ENCODE measurements around the gene TMEM208.
A peak's percentile ranks its signal among the peaks of the same experiment; 100 is the strongest.

Gene TMEM208

DNA sequence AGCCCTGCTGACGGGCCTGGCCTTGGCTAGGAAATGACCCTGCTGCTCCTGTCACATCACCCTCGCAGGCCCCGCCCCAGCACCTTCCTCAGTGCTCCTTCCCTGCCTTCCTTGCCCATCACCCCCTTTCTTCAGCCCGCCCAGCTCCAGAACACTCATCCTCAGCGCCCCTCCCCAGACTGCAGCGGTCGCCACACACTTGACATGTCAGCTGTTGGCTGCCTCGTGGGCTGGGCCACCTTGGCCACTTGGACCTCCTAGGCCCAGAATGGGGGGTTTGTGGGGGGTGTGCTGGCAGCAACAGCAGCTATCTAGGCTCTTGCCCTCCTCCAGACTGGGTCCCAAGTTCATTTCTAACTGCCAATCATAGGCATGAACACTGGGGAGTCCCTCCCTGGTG lies 17.4 kb upstream of the TMEM208 start:
- no peak for DNase-seq (ENCODE audit: low spot score)

DNA sequence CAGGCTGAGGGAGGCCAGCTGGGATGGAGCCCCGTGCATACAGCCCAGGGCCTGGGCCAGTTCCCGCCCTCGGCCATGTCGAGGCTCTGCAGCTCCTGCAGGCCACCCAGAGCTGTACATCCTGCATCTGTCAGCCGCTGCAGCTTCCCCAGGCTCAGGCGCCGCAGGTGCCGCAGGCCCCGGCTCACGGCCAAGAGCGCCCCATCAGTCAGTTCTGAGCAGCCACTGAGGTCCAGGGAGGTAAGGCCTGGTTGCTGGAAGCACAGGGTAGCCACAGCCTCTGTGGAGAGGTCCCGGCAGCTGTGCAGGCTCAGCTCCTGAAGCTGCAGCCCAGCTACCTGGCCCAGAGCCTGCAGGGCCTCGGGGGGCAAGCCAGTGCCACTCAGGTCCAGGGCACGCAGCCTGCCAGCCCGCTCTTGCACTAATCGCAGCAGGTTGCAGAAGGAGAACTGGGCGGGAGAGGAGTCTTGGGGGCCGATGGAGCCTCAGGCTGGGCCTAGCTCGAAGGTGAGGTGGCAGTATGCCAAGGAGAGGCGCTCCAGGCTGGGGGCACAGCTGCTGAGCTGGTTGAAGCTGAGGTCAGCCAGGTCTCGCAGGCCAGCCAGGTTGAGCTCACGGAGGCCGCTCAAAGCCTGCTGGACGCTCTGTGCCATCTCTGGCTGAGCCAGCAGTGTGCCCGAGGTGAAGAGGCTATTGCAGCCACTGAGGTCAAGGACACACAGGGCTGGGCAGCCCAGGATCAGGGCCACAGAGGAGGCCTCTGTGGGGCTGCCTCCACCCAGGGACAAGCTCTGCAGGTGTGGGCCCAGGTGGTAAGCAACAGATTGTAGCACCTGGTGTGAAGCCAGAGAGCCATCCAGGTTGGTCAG lies 16.6 kb upstream of the TMEM208 start:
- DNase-seq (ENCODE audit: low spot score) = no peak

DNA sequence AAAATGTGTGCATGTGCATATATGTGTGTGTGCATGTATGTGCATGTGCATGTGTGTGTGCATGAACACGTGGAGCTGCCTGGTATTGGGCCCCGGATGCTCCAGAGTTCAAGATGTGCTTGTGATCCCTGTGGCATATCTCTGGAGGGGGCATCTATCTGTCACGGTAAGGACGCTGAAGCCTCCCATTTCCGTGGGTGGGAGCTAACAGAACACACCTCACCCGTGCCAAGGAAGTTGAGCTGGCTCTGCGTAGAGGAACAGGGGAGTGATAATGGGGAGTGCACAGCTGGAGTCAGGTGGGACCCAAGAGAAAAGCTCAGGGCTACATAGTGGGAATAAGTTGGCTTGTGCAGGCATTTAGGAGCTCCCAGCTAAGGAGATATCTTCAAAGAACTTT lies 15.3 kb upstream of the TMEM208 start:
- DNase-seq (ENCODE audit: low spot score) = no peak

DNA sequence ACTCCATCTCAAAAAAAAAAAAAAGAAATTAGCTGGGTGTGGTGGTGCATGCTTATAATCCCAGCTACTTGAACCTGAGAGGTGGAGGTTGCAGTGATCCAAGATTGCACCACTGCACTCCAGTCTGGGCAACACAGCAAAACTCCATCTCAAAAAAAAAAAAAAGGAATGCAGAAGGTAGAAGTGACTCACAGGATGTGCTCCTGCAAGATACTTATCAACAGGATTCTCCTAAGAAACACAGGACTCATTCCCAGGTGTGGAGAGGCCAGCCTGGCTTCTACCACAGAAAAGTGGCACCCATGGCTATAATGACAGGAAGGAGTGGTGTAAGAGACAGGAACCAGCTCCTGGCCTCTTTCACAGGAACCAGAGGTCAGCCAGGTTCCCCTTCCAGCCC lies 14.2 kb upstream of the TMEM208 start:
- DNase-seq (ENCODE audit: low spot score) = no peak

DNA sequence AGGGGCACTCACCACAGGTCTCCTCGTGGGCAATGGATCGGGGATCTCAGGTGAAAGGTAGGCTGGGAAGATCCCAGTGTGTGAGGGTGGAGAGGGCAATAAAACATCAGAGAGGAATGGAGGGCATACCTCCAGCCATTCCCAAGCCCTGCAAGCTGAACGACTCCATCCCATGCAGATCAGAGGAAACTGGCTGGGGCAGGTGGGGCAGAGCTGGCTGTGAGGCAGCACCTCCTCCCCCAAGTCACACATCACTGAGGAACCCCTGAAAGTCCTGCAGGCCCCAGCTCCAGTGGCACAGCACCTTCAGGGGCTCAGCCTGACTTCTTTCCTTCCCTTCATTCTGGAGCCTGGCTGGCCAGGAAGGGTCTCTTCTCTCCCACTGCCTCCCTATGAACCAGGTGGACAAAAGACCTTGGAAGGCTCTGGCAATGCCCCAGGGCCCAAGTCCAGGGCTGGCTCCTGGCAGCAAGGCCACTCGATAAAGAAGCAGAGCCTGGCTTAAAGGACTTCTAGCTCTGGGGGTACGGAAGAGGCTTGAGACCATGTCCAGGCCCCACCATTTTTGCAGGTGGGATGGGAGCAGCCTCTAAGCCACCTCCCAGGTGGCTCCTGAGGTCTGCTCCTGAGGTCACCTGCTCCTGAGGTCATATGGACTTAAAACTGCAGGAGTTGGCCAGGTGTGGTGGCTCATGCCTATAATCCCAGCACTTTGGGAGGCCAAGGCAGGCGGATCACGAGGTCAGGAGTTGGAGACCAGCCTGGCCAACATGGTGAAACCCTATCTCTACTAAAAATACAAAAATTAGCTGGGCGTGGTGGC lies 13.5 kb upstream of the TMEM208 start:
- DNase-seq (ENCODE audit: low spot score) = no peak

DNA sequence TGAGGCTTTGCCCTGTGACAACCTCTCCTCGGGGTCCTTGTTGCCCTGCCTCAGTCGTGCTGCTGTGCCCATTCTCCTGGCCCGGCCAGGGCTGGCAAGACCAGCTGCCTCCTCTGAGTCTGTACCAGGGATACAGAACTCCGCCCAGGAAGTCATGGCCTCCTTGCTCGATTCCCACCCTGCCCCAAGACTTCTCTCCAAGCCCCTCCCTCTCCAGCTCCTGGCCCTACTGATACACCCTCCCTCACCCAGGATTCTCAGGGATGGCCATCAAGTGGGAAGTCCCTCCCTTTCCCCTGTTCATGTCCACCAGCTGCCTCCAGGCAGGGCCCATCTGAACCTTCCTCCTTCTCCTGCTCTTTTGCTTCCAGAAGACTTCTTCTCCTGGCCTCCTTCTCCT lies 11.2 kb upstream of the TMEM208 start:
- no peak for DNase-seq (ENCODE audit: low spot score)

DNA sequence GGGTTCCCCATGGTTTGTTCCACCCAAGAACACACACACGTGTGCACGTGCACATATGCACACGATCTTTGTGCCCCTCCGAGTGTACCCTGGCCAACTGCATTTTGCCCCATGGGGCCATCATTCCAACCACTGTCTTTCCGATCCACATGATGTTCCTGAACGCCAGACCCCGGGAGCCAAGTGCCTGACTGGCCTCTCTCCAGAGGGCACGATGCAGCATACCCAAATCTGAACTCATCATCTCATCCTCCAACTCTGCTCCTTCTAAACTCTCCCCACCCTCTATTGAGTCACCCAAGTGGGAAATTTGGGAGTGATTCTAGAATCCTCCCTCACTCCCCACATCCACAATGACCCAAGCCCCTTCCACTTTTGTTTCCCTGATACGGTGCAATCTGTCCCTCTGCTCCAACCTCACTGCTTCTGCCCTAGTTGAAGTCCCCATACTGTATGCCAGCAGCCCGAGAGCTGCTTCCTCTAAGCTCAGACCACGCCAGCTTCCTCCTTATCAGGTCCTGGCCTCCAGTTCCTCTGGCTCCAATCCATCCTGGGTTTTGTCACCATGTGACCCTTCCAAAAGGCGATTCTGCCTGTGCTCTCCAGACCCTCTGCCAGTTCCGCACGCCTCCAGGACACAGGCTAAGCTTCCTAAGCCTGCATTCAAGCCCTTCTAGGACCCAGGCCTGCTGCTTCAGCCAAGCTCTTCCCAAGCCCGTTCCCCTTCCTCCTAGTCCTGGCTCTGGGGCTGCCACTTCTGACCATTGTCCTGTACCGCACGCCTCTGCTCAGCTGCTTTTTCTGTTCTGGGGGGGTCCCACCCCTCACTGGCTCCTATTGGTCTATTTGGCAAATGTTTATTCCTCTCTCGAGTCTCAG lies 10.1 kb upstream of the TMEM208 start:
- DNase-seq (ENCODE audit: low spot score) = no peak

DNA sequence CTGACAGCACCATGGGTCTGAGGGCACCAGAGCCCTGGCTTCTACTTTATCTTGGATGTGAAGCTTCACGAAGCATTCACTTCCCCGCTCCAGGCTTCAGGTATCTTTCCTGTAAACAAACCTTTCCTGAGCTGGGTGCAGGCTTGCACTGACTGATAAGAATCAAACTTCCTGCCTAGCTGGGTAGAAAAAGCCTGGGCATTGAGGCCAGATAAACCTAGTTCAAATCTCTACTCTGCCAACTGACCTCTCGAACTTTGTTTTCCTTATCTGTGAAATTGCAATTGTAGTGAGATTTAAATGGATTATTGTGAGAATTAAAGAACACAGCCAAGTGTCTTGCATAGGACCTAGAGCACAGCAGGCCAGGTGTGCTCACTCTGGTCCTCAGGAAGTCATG lies 2.9 kb upstream of the TMEM208 start:
- DNase-seq (ENCODE audit: low spot score) = no peak

DNA sequence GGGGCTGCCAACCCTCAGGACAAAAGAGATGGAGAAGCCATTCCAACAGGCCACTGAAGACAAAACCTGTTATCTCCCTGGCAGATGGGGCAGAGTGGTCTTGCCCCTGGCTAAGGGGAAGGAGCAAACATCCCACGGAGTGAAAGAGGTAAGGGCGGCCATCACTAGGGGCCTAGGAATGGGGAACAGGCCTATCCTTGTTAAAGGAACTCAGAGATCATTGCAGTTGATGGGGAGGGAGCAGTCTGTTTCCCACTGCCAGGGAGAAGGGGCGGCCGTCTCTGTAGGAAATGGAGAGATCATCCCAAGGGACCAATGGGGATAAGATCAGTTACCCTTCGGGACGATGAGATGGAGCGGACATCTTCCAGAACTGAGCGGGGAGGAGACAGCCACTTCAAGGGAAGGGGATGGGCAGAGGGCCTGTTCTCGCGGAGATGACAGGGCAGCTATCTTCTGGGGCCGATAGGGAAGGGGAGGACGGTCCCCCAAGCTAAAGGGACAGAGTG lies 581 bp upstream of the TMEM208 start:
- DNase-seq (ENCODE audit: low spot score) = no peak

DNA sequence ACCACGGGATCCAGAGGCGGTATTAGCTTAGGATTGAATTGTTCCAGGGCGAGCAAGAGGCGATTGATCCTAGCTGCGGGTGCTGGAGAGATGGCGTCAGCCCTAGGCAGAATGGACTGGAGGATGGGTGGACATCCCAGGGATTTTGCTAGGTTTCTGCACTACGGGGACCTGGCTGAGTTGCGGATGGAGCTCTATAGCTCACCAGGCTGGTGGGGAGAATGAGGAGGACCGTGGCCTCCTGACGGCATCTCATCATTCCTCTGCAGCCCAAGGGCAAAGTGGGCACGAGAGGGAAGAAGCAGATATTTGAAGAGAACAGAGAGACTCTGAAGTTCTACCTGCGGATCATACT lies 614 bp downstream of the TMEM208 start:
- DNase-seq (ENCODE audit: low spot score) = no peak

DNA sequence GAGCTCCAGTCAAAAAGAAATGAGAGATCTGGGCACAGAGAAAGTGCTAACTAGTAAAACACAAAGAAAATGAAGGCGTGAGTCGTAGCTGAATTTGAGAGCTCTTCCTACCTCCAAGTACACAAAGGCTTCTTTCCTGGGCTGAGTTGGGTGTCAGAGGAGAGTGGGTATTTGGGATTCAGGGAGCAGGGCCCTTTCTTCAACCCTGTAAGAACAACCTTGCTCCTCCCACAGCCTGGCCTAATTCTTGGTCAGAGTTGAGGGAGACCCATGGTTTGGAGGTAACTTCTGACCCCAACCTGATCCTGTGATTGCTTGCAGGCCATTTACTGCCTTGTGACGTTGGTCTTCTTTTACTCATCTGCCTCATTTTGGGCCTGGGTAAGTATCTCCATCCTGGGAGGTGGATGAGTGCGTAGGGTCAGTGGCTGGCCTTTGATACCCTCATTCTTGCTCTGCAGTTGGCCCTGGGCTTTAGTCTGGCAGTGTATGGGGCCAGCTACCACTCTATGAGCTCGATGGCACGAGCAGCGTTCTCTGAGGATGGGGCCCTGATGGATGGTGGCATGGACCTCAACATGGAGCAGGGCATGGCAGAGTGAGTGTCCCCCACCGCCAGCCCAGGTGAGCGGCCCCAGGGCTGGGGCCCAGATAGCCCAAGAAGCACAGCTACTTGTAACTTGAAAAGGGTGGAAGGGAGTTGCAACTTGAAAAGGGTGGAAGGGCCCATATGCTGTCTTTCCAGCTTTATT lies 1.3 kb downstream of the TMEM208 start:
- DNase-seq (ENCODE audit: low spot score) = no peak

DNA sequence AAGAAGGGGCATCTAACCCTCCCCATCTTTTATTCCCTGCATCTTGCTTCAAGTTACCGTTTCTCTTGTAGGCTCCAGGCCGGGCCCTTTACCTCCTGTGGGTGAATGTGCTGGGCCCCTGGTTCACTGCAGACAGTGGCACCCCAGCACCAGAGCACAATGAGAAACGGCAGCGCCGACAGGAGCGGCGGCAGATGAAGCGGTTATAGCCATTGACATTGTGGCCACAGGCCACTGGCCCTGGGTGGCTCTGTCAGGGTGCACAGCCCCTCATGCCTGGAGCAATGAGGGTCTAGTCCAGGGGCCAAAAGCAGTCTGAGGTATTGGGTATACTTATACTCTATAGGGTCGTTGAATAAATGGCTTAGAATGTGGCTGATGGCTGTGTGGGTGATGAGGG lies 2.0 kb downstream of the TMEM208 start:
- DNase-seq (ENCODE audit: low spot score) = no peak

DNA sequence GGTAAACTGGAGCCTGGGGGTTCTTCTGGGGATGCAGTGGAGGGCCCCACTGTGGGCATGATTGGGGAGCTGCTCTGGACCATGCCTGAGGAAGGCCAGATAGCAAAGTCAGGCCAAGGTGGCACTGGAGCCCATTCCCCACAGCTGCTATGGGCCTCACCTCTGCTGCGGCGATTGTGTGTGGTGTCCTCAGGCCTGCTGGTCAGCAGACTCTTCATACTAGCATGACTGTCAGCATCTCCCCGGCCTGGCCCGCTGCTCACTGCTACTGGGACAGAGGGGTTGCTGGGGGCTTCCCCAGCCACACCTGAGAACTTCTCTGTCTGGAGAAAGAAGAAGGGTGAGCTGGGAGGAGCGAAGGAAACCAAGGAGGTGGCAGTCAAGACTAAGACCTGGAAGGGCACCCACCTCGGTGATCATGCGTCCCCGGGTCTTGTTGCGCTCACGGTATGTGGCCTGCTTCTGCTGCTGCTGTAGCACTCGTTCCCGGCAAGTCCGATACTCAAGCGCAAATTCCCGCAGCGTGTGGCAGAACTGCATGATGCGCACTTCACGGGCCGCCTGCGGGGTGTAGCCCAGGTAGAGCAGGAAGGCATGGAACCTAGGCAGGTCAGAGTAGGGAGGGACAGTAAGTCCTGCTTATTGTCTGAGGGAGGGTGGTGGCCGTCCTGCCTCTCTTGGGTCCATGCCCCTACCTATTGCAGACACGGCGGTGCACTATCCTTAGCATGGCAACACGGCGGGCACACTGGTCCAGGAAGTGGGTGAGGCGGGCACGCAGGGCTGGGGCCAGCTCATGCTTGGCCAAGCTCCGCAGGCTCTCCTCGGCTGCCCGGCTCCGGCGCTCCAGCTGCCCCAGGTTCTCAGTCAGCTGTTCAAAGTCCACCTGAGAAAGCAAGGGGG lies 3.2 kb downstream of the TMEM208 start:
- DNase-seq (ENCODE audit: low spot score) = peak; percentile 62

DNA sequence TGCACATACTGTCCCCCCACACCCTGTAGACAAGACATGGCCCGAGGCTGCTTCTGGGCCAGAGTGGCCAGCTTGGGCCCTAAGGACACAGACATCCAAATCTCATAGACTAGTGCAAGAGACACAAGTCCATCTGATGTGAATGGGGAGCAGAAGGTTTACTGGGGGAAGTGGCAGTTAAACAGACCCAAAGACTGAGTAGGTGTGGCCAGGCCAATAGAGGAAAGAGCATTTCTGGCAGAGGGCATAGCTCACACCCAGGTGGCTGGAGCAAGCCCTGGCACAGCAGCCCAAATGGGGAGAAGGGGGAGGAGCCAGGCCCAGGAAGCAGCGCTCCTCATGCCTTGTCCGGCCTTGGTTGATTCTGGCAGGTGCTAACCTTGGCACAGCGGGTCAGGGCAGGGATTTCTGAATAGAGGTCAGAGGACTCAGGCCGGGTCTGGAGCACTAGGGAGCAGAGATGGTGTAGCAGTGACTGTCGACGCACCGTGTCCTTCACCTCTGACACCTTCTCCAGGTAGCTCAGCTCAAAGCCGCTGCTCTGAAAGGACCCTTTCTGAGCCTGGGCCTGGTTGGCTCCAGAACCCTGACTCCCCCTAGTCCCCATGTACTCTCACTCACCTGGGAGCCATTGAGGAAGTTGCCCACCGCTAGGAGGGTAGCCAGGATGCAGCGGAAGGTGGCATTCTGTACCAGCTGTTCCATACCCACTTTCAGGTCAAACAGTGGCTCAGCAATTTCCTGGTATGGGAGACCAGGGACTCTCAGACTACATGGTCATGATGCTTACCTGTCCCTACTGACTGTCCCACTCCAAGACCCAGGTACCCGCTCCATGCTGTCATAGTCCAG lies 4.1 kb downstream of the TMEM208 start:
- no peak for DNase-seq (ENCODE audit: low spot score)

DNA sequence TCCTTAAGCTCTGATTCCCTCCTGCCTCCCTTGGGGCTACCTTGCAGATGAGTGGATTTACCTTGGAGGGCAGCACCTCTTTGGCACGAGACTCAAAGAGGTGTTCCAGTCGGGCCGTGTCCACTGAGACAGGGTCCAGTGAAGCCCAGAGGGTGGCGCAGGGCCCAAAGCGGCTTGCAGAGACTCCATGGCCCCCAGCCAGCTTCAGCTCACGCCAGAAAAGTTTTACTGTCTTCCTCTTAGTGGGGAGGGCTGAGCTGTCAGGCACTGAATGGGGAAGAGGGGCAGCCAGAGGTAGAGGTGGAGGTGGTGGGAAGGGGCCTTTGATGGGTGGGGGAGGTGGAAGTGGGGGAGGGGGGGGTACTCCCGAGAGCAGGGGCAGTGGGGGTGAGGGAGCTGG lies 6.7 kb downstream of the TMEM208 start:
- no peak for DNase-seq (ENCODE audit: low spot score)

DNA sequence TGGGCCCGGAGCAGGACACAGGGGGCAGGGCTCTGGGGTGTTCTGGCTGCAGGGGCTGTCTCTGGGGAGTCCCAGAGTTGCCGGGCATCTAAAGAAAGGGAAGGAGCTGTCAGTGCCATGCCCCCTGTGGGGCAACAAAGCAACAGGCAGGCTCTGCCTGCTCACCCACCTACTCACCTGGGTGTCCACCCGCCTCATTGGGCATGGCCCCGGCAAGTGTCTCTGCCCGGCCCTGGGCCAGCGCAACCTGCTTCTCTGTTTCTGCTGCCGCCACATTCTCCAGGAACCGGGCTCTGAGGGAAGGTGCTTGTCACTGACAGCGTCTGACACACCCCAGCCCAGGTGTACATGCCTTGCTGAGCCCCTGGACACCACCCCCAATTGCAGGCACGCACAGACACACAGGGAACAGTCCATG lies 7.3 kb downstream of the TMEM208 start:
- DNase-seq (ENCODE audit: low spot score) = peak; percentile 58

DNA sequence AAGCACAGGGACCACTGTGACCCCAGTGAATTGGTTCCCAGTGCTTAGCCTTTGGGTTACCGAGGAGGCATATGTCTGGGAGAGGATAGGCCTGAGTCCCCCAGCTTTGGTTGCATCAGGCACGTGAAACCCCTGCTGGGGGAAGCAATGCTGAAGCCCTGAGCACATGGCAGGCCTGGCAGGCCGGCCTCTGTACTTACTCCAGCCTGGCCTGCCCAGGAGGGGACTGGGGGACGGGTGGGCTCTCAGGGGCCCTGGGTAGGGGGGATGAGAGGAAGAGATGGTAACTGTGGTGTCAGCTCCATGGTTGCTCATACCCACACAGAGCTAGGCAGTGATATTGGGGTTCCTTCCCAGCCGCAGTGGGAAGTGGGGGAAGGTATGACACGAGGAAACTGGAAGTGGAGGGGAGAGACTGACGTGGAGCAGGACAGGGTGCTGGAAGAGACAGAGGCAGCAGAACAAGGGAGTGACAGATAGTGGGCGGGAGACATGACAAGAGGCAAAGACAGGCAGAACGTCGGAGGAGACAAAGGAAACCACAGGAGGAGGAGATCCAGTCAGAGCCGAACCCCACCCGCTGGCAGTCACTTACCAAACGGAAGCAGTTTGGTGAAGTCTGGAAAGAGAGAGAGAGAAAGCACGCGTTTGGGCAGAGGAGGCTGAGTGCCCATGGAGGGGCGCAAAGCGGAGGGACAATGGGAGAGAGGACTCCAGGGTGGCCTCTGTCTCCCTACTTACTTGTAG lies 9.1 kb downstream of the TMEM208 start:
- peak; percentile 53 for DNase-seq (ENCODE audit: low spot score)

DNA sequence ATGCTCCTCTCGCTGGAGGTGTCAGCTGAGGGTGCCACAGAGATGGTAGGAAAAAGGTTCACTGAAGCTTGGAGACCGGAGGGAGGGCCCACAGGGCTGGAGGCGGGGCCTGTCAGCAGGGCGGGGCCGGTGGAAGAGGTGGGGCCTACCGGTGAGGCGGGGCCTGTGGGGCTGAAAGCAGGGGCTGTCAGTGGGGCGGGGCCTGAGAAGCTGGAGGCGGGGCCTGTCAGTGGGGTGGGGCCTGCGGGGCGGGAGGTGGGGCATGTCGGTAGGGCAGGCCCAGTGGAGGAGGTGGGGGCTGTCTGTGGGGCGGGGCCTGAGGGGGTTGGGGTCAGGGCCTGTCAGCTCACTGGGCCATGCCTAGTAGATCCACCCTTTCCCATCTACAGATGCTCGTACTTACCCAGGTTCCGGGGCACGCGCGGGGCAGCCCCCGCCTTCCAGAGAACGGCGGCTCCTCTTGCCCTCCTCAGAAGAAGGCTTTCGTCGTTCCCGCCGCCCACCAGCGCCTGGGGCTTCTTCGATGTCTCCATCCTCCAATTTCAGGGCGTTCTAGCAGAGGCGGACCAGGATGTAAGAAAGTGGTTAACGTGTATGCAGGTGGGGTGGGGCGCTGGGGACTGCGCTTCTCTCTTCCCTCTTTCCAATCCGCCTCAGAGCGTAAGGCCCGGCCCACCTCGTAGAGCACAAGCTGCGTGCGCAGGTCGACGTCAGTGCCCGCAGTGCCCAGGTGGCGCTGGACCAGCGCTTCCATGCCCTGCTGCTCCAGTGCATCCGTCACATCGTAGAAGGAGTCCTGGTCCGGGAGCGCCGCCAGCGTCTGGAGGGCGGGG lies 9.8 kb downstream of the TMEM208 start:
- DNase-seq (ENCODE audit: low spot score) = peak; percentile 63
